Left ventricle myocardium superior (tissue), 1 donor: ENCODE data around the gene PAPOLA. TPM values are rescaled to one million over a fixed set of nuclear protein-coding genes. Genes with fewer than 3 reads are reported as not detected.
A peak's percentile ranks its signal among the peaks of the same experiment; 100 is the strongest.
"Not testable (repeated sequence)": the region's sequence is repeated elsewhere in the genome, so short reads cannot be mapped to it uniquely, and the experiment has no call there.

Source experiments
- ATAC-seq: fragments of 200-7000 bp; cut with Tn5 transposase; one replicate; pipeline ENCODE4 v1.9.1; 2020; ENCODE audit warnings: mild to moderate bottlenecking, moderate library complexity
- DNase-seq: peaks from one replicate; pipeline ENCODE4 v3.0.0-alpha.2; 2020
- intact Hi-C: fragments of 100-400 bp; cut with micrococcal nuclease; formaldehyde crosslinking; loops from one replicate; pipeline ENCODE4 v1.11.0; 2022
- total RNA-seq: library from RNA; stranded (reverse); fragmentation: NEBNext Ultra II Directional; extraction: Animal tissue kit (Norgen Biotek cat#: 25700); gene quantifications from one replicate; pipeline ENCODE4 v1.2.1, GENCODE V29; 2021
- donor health status: DM: no; HTN: yes; CAD: no; lungs with severe emphysema.

PAPOLA gene
- total RNA-seq, 1 donor from 2014 or later, result 166 TPM

- intact Hi-C loops, result no loop called here
- DNase-seq (no peak), ATAC-seq (no peak)
Measured at GRCh38 chr14:96497586-96497985, 4.6 kb upstream of the PAPOLA start.

DNA sequence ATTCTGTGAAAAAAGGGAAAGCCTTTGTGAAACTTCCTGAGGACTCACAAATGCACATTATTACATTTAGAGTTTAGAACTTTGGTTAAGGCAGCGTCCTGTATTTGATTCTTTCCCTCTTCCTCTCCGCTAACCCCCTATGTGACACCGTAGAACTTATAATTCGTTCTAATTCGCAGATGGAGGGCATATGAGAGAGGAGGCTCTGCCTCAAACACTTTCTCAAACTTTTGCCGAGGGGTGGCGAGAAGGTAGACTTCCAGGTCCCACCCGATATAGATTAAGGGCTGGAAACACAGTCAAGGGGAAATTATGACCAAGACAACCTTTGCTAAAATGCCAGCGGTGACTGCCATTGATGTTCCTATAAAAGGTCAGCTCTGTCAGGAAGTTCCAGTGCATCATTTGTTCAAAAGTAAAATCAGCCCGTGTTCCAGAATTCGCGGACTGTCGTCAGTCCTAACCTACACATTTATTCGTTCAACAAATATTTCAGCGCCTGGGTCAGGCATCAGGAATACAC, 904 bp upstream of the PAPOLA start:
- no peak for DNase-seq
- intact Hi-C loops, result no loop called here
- ATAC-seq, result no peak

DNA sequence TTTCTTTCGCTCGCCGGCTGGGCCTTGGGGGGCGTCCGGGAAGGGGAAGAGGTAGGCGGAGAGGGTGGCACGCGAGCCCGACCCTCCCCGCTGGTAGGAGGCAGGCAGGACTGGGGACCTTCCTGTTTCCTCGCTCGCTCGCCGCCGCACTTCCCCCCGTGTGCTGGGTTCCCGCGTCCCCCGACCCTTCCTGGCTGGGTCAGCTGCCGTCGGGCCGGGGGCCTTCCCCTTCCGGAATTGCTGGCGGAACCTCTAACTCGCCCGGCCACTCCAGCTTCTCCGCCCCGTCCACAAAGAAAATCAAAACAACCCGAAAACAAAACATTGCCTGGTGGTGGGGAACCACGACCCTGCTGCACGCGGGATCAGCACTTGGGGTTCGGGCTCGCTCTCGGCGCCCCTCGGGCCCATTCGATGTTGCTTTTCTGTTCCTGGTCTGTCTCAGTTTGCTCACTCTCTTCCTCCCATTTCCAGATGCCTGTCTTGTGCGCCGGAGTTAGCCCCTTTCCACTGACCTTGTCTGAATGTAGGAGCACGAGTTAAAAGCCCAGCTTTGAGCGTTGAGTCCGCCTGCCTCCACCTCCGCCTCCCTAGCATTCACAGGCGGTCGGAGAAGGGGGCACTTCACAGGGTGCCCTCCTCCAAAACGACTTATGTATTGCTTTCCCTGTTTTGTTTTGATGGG, 581 bp downstream of the PAPOLA start:
- peak; percentile 72 for DNase-seq
- intact Hi-C loops, result no loop called here
- ATAC-seq, result peak; percentile 52

GRCh38 chr14:96503306-96503679, 1.1 kb downstream of the PAPOLA start:
- no peak for ATAC-seq
- intact Hi-C loops, result no loop called here
- no peak for DNase-seq

GRCh38 chr14:96504353-96504752, 2.2 kb downstream of the PAPOLA start:
- intact Hi-C loops, ATAC-seq, DNase-seq: not testable (repeated sequence)

GRCh38 chr14:96507723-96508122, 5.5 kb downstream of the PAPOLA start:
- intact Hi-C loops, result no loop called here
- no peak for ATAC-seq
- DNase-seq, result no peak

- intact Hi-C loops, result no loop called here
- peak; percentile 36 for ATAC-seq
- no peak for DNase-seq
Measured at GRCh38 chr14:96508900-96509299, 6.7 kb downstream of the PAPOLA start.

DNA sequence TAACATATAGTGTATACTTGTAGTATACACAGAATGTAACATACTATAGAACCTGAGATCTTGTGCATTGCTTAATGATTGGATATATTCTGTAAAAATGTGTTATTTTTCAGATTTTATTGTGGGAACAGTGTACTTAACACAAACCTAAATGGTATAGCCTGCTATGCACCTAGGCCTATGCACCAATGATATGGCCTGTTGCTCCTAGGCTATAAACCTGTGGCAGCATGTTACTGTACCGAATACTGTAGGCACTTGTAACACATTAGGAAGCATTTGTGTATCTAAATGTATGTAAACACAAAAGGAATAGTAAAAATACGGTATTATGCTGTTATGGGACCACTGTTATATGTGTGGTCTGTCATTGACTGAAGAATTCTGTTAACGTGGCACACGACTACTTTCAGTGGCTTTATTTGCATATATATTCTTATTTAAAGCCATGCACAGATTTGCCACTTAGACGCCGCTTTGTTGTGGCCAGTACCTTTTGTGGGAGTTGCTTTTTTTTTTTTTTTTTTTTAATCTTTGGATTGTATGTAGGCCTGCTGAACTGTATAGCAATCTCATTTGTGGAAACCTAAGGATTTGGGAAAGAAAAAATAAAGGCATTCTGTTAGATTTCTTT, 7.4 kb downstream of the PAPOLA start:
- intact Hi-C loops, result no loop called here
- peak; percentile 19 for ATAC-seq
- no peak for DNase-seq

- DNase-seq (no peak), ATAC-seq (no peak)
- intact Hi-C loops, result no loop called here
Measured at GRCh38 chr14:96511146-96511545, 9.0 kb downstream of the PAPOLA start.

- no peak for DNase-seq
- ATAC-seq, result no peak
- intact Hi-C loops, result no loop called here
Measured at GRCh38 chr14:96511667-96512066, 9.5 kb downstream of the PAPOLA start.

DNA sequence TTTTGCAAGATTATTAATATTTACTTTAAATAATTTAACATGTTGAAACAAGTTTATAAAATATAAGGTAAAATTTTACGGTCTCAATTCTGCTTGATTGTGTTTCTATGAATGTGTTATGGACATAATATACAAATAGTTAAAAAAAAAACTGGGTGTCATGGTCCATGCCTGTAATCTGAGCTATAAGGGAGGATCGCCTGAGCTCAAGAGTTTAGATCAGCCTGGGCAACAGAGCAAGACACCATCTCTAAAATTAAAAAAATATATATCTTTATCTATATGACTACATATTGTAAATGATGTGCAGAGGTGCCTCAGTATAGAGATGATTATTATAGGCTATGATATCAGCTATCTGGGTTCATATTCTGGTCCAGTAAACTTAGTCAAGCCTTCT, 9.9 kb downstream of the PAPOLA start:
- ATAC-seq, result no peak
- no peak for DNase-seq
- intact Hi-C loops, result no loop called here

DNA sequence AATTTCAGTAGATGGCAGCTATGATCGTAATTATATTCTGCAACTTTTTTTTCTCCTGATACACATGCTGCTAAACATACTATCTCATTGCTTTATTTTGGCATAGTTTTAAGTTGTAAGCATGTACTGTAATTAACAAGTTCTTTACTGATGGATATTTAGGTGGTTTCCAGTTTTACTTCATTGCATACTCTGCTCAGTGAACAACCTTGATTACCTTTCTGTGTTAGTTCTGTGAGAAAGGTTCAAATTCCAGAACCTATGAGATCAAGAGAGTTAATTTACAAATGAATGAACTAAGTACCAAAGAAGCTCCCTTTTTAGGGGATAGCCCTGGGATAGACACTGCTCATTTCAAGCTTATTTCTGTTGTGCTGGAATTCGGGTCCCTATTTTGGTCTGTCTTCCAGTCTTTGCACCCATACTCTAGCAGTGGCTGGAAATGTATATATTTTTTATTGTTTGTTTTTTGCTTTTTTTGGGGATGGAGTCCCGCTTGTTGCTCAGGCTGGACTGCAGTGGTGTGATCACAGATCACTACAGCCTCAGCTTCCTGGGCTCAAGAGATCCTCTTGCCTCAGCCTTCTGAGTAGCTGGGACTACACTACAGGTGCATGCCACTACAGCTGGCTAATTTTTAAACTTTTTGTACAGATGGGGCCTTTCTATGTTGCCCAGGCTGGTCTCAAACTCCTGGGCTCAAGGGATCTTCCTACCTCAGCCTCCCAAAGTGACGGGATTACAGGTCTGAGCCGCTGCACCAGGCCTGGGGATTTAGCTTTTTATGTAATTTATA, 10.6 kb downstream of the PAPOLA start:
- no peak for ATAC-seq
- intact Hi-C loops, result no loop called here
- no peak for DNase-seq

DNA sequence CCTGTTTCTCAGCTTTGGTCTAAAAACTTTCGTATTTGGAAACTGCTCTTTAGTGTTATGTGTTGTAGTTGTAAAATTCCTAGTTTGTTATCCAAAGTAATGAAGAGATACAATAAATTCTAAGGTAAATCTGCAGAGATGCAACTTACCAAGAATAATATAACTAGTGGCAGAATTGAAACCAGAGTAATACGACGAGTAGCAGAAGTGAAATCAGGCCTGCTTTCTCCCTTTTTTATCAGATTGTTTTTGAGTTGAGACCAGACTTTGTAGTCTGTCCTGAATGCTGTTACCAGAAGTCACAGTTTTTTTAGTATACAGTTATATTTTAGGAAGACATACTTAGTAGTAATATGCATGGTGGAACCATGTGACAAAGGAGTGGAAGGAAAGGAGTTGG, 12.5 kb downstream of the PAPOLA start:
- intact Hi-C loops, result no loop called here
- no peak for ATAC-seq
- DNase-seq, result no peak

DNA sequence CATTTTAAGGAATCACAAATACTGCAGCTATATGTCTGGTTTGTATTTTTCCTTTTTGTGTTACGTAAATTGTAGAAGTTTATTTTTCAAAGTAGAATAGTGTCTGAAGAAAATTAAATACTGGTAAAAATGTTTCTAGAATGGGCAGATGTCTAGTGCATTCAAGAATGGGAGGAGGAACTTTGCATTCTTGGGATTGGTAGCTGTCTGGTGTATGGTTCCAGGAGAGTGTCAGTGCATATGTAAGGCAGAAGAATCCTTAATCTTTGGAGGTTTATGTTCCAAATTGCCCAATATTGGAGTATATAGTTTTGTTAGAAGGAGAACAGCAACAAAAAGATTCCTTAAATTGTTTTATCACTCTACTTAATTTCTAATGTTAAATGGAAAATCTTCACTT, 13.5 kb downstream of the PAPOLA start:
- intact Hi-C loops, result no loop called here
- DNase-seq (no peak), ATAC-seq (no peak)

DNA sequence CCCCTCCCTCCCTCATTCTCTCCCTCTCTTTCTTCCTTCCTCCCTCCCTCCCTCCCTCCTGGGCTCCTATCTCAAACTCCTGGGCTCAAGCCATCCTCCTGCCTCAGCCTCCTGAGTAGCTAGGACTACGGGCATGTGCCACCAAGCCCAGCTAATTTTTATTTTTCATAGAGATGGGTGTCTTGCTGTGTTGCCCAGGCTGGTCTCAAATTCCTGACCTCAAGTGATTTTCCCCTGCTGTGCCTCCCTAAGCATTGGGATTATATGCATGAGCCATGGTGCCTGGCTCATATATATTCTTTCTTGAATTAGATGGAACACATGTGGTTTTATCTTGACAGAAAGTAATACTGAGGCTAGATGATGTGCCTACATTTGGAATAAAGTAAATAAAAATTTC, 14.2 kb downstream of the PAPOLA start:
- DNase-seq, result no peak
- intact Hi-C loops, result no loop called here
- no peak for ATAC-seq

DNA sequence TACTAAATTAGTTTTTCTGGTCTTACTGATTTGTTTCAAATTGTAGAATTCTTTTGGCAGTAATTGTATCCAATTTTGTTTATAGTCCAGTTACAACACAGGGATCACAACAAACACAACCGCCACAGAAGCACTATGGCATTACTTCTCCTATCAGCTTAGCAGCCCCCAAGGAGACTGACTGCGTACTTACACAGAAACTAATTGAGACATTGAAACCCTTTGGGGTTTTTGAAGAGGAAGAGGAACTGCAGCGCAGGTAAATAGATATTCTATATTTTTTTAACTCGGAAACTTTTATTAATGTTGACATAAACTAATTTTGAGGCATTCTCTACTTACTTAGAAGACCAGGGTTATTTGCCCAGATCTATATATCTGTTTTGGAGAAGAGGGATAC, 17.8 kb downstream of the PAPOLA start:
- intact Hi-C loops, result no loop called here
- DNase-seq (no peak), ATAC-seq (no peak)

GRCh38 chr14:96525452-96525851, 23.3 kb downstream of the PAPOLA start:
- no peak for ATAC-seq
- intact Hi-C loops, result no loop called here
- DNase-seq, result no peak

GRCh38 chr14:96532632-96533031, 30.4 kb downstream of the PAPOLA start:
- intact Hi-C loops, result no loop called here
- ATAC-seq, result no peak
- no peak for DNase-seq

- intact Hi-C loops, result no loop called here
- DNase-seq (no peak), ATAC-seq (no peak)
Measured at GRCh38 chr14:96536807-96537206, 34.6 kb downstream of the PAPOLA start.
